Measurements from ENCODE around the gene DNAJC15.

DNAJC15 gene

GRCh38 chr13:43157796-43158195, 134.4 kb downstream of the DNAJC15 start:
- no peak for DNase-seq (ENCODE audit: low read depth)

GRCh38 chr13:43158516-43158915, 135.1 kb downstream of the DNAJC15 start:
- DNase-seq (ENCODE audit: low read depth), result no peak

GRCh38 chr13:43159026-43159461, 135.7 kb downstream of the DNAJC15 start:
- DNase-seq (ENCODE audit: low read depth), result peak; percentile 45
